ENCODE results near the gene TIMP3. TPM values are rescaled to one million over a fixed set of nuclear protein-coding genes. Genes with fewer than 3 reads are reported as not detected.
"Not testable (repeated sequence)": the region's sequence is repeated elsewhere in the genome, so short reads cannot be mapped to it uniquely, and the experiment has no call there.

TIMP3 gene
- total RNA-seq, 6 donors from 2014 or later, result 196 to 659 (median 531) TPM

DNA sequence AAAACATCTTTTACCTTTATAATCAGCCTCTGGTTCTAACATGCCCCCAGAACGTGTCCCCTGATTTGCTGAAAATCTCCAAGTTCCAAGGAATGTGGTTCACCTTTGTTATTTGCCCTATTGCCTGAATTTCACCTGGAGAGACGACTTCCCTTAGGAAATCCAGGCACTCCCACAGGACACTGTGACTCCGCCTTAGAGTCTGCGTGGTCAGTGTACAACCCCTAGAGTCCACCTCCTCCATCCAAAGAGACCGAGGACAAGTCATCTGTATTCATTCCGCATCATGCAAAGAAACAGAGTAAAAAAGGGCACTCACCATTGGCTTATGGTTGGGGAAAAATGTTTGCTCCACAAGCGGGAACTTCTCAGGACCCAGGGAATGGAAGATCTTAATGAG is 63.1 kb downstream of the TIMP3 start:
- H3K36me3 ChIP-seq, result peaks cover 8 to 31% (median 12%) of the 10 kb centered on the region in 4 donors
- H3K27ac ChIP-seq, result no peak overlapping the region
- H3K27me3 ChIP-seq, result no peaks in the 10 kb centered on the region
- WGBS, 2 donors, result 82 to 89% methylated on average over 7 of the region's 7 CpGs
- ATAC-seq (ENCODE audit: low FRiP score in 2 of 2) (peak in 1 of 2 donors; percentile 4), DNase-seq (no peak)
- no peaks in the 10 kb centered on the region for H3K4me1 ChIP-seq
- TF ChIP-seq EP300 (IDR thresholded peaks at IDR 0.05) (no peak), POLR2A (IDR thresholded peaks at IDR 0.05) (no peak), POLR2AphosphoS5 (IDR thresholded peaks at IDR 0.05) (no peak)
- TF ChIP-seq, protein P1, sequence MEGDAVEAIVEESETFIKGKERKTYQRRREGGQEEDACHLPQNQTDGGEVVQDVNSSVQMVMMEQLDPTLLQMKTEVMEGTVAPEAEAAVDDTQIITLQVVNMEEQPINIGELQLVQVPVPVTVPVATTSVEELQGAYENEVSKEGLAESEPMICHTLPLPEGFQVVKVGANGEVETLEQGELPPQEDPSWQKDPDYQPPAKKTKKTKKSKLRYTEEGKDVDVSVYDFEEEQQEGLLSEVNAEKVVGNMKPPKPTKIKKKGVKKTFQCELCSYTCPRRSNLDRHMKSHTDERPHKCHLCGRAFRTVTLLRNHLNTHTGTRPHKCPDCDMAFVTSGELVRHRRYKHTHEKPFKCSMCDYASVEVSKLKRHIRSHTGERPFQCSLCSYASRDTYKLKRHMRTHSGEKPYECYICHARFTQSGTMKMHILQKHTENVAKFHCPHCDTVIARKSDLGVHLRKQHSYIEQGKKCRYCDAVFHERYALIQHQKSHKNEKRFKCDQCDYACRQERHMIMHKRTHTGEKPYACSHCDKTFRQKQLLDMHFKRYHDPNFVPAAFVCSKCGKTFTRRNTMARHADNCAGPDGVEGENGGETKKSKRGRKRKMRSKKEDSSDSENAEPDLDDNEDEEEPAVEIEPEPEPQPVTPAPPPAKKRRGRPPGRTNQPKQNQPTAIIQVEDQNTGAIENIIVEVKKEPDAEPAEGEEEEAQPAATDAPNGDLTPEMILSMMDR (IDR thresholded peaks at IDR 0.05), result no peak
- no peak overlapping the region for H3K4me3 ChIP-seq
- no peaks in the 10 kb centered on the region for H3K9me3 ChIP-seq

DNA sequence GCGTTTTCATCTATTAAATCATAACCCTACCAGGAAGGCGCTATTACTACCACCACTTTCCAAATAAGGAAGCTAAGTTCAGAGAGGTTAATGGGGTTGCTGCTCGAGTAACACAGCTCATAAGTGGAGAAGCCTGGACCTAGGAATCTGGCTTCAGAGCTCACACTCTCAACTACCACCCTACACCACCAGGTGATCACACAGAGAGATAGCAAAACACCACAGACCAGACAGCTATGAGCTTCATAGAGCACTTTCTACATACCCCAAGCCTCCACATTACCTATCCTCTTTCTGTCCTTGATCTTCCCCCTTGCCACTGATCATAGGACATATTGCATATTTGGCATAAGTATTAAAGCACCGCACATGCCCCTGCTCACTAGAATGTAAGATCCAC is 65.4 kb downstream of the TIMP3 start:
- DNase-seq (no peak), ATAC-seq (ENCODE audit: low FRiP score in 2 of 2) (no peak)
- Histone ChIP-seq H3K4me3 (no peak overlapping the region), H3K9me3 (no peaks in the 10 kb centered on the region), H3K27me3 (no peaks in the 10 kb centered on the region), H3K36me3 (peaks cover 0 to 7% (median 0%) of the 10 kb centered on the region in 4 donors), H3K27ac (no peak overlapping the region), H3K4me1 (no peaks in the 10 kb centered on the region)
- WGBS, 2 donors, result 78 to 83% methylated on average over 4 of the region's 4 CpGs
- TF ChIP-seq, protein P1 (IDR thresholded peaks at IDR 0.05), result no peak
- TF ChIP-seq POLR2AphosphoS5 (IDR thresholded peaks at IDR 0.05) (no peak), POLR2A (IDR thresholded peaks at IDR 0.05) (no peak), EP300 (IDR thresholded peaks at IDR 0.05) (no peak)

DNA sequence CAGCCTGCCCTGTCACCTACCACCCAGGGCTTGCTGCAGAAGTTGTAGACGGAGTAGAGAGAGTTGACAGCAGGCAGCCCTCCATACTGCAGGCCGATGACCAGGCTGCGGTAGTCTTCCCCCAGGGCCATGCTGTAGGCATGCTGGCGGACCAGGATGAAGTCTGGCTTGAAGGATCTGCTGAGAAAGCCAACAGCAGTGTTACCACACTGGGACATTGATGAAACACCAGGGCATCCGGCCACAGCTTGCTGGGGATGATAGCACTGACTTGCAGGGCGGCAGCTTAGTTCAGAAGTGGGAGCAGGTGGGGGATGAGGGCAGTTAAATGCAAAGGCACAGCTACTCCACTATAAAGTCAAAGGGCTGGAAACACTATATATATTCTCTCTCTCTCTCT is 67.4 kb downstream of the TIMP3 start:
- 68 to 85% methylated on average over 5 to 6 of the region's 6 CpGs for WGBS, 2 donors
- no peak overlapping the region for H3K27ac ChIP-seq
- no peaks in the 10 kb centered on the region for H3K9me3 ChIP-seq
- no peaks in the 10 kb centered on the region for H3K27me3 ChIP-seq
- no peak for ATAC-seq (ENCODE audit: low FRiP score in 2 of 2)
- DNase-seq, result no peak
- no peaks in the 10 kb centered on the region for H3K36me3 ChIP-seq
- no peak overlapping the region for H3K4me3 ChIP-seq
- TF ChIP-seq POLR2A (IDR thresholded peaks at IDR 0.05) (no peak), POLR2AphosphoS5 (IDR thresholded peaks at IDR 0.05) (no peak), EP300 (IDR thresholded peaks at IDR 0.05) (no peak)
- TF ChIP-seq, protein P1 (IDR thresholded peaks at IDR 0.05), result no peak
- H3K4me1 ChIP-seq, result peaks cover 0 to under 1% (median 0%) of the 10 kb centered on the region in 4 donors

DNA sequence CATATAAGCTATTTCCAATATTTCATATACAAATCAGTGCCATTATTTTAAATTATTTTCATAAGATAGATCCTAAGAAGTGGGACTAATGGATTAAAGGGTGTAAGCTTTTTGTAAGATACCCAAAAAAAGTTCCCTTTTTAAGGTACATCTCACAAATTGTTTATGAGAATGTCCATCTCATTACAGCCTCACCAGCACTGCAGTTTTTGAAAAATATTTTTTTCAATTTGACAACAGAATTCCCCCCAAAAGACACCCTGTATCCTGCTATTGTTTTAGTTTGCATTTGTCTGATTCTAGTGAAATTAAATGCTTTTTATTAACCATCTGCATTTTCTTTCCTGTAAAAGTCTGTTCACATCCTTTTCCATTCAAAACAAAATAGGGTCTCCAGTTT is 69.0 kb downstream of the TIMP3 start:
- peaks cover 3 to 13% (median 8%) of the 10 kb centered on the region in 4 donors for H3K4me1 ChIP-seq
- DNase-seq (no peak), ATAC-seq (ENCODE audit: low FRiP score in 2 of 2) (no peak)

DNA sequence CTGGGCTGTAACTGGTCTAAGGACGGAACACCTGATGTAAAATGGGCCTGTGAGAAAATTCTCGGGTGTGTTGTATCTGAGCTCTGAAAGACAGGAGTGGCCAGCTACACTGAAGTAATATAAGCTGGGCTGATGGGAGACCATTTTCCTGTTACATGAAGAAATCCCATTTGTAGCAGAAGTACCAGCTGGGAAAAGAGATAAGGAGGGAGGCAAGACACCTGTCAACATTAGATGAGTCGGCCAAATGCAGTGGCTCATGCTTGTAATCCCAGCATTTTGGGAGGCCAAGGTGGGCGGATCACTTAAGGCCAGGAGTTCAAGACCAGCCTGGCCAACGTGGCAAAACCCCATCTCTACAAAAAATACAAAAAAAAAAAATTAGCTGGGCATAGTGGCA is 72.1 kb downstream of the TIMP3 start:
- DNase-seq; H3K27me3 ChIP-seq; H3K4me3 ChIP-seq; H3K27ac ChIP-seq; H3K9me3 ChIP-seq; ATAC-seq (ENCODE audit: low FRiP score in 2 of 2); H3K36me3 ChIP-seq: not testable (repeated sequence)
- peaks cover 3 to 13% (median 8%) of the 10 kb centered on the region in 4 donors for H3K4me1 ChIP-seq
- 87 to 93% methylated on average over 5 of the region's 5 CpGs for WGBS, 2 donors

More for the DNA sequence above, 69.0 kb downstream of the TIMP3 start:
- H3K36me3 ChIP-seq, result no peaks in the 10 kb centered on the region
- no peak overlapping the region for H3K4me3 ChIP-seq
- H3K27ac ChIP-seq, result no peak overlapping the region
- no peaks in the 10 kb centered on the region for H3K9me3 ChIP-seq
- TF ChIP-seq POLR2AphosphoS5 (IDR thresholded peaks at IDR 0.05) (no peak), POLR2A (IDR thresholded peaks at IDR 0.05) (no peak), EP300 (IDR thresholded peaks at IDR 0.05) (no peak)
- TF ChIP-seq, protein P1 (IDR thresholded peaks at IDR 0.05), result no peak
- H3K27me3 ChIP-seq, result no peaks in the 10 kb centered on the region

Measured in upper lobe of left lung (tissue), 6 donors.